Heart right ventricle (tissue), 16 donors: ENCODE results near the gene PDCL3. TPM values are rescaled to one million over a fixed set of nuclear protein-coding genes. Genes with fewer than 3 reads are reported as not detected.

Experiments
- ATAC-seq, 8 donors: fragments of 200-7000 bp; cut with Tn5 transposase; one replicate each; pipeline ENCODE4 v1.9.1; 2020; ENCODE audit warnings: mild to moderate bottlenecking in 8 of 8, moderate library complexity in 8 of 8, moderate number of reproducible peaks in 1 of 8
- DNase-seq, 2 donors: peaks; one replicate each; pipeline ENCODE4 v3.0.0-alpha.2; 2020
- H3K27ac ChIP-seq, 10 donors: fragments of 200-600 bp; sonication (generic) in 2 of 10; one replicate each; pipeline versions ENCODE4 v1.5.0 to v1.8.0; 2020 to 2022; ENCODE audit warnings: mild to moderate bottlenecking in 3 of 10
- H3K27me3 ChIP-seq, 7 donors: fragments of 200-600 bp; one replicate each; pipeline ENCODE4 v1.8.0; 2021 to 2022; ENCODE audit warnings: mild to moderate bottlenecking in 2 of 7
- H3K36me3 ChIP-seq, 9 donors: fragments of 200-600 bp; sonication (generic) in 1 of 9; one replicate each; pipeline versions ENCODE4 v1.5.0 to v1.8.0; 2020 to 2022; ENCODE audit warnings: mild to moderate bottlenecking in 2 of 9
- H3K4me1 ChIP-seq, 9 donors: fragments of 200-600 bp; sonication (generic) in 1 of 9; one replicate each; pipeline versions ENCODE4 v1.5.0 to v1.8.0; 2020 to 2022; ENCODE audit warnings: mild to moderate bottlenecking in 4 of 9
- H3K4me3 ChIP-seq, 10 donors: fragments of 200-600 bp; sonication (generic) in 2 of 10; one replicate each; pipeline versions ENCODE4 v1.5.0 to v1.8.0; 2020 to 2022; ENCODE audit warnings: mild to moderate bottlenecking in 7 of 10, moderate library complexity in 2 of 10
- H3K9me3 ChIP-seq, 11 donors: fragments of 200-600 bp in 10 of 11; sonication (generic) in 2 of 11; one replicate each; pipeline versions ENCODE4 v1.5.0 to v1.8.0; 2013 to 2022; ENCODE audit warnings: mild to moderate bottlenecking in 2 of 11, control low read depth in 1 of 11, moderate library complexity in 1 of 11
- CTCF ChIP-seq, 9 donors: fragments of 200-600 bp; sonication (generic) in 2 of 9; IDR thresholded peaks; one replicate each; pipeline versions ENCODE4 v1.5.0 to v1.8.0; 2021 to 2022; ENCODE audit warnings: antibody characterized with exemption in 9 of 9, mild to moderate bottlenecking in 5 of 9, moderate library complexity in 1 of 9
- WGBS, 2 donors: extraction: QIAGEN DNeasy Blood & Tissue Kit; methylation state at CpG; one replicate each; pipeline ENCODE4 v1.1.7; 2013; ENCODE audit warnings: inconsistent platforms in 1 of 2; 5-methylcytosine and 5-hydroxymethylcytosine counted together
- intact Hi-C, 10 donors: fragments of 100-400 bp; cut with DNase I; formaldehyde crosslinking; loops; one replicate each; pipeline versions ENCODE4 v1.11.1 to v1.14.2; 2022
- long read RNA-seq, 3 donors: library from polyadenylated mRNA; unstranded; transcript quantifications; one replicate each; pipeline ENCODE4 v2.0.0, GENCODE V29; 2020 to 2021
- polyA plus RNA-seq, 2 donors: library from polyadenylated mRNA; stranded (reverse); fragments of 200-250 nt; gene quantifications; one replicate each; pipeline ENCODE4 v1.2.3, GENCODE V29; 2013
- total RNA-seq, 10 donors: library from RNA; stranded (reverse); fragmentation: NEBNext Ultra II Directional in 3 of 10; extraction: Animal tissue kit (Norgen Biotek cat#: 25700) in 3 of 10; gene quantifications; one replicate each; pipeline versions ENCODE4 v1.2.1 to v1.2.4, GENCODE V29; 2021 to 2023
- donor health status: Arrhythmogenic right ventricular cardiomyopathy.
- donor health status: ischemic (EF 13 %, LVEDD 7.1; RV severe dilation, severe dysfunction).
- donor health status: healthy with polysubstance abuse.
- donor health status: DM: no; HTN: yes; CAD: no.
- donor health status: DM: no; HTN: no; CAD: no.
- donor health status: ischemic (EF 25% LVEDD 6.9; RV normal size, moderate dysfunction).
- donor health status: ischemic (EF 25% LVEDD 5.7; RV mildly dilated, moderate dysfunction).
- donor health status: healthy.
- donor health status: DM: yes; HTN: yes; CAD: no.
- donor health status: Ischemic cardiomyopathy.
- donor health status: ischemic (EF 35%, LVEDD 5.7; RV mildly dilated, moderate dysfunction).
- donor health status: nonischemic (EF 11% LVEDD 7.7; RV severe dilation, severe dysfunction).
- donor health status: DM: yes; HTN: yes; CAD: no.
- donor health status: PGD.
- donor health status: ischemic (EF 29% LVEDD 5.4; RV normal size, mild dysfunction).
- donor health status: nonischemic (EF 23%, LVEDD 6.1; RV moderate dilation, normal function).

Gene PDCL3
- total RNA-seq (10 to 100 TPM; 17.0 to 30.0 (median 23.4) TPM), polyA plus RNA-seq (10 to 100 TPM; 23.3 to 24.1 TPM)
- long read RNA-seq, donor 1, transcript PDCL3-201 (6 exons, 1,337 nt), result major isoform, 33 of 34 reads
- long read RNA-seq, donor 1, partial matches to known transcripts, result 1 of 34 reads
- long read RNA-seq, donor 1, other reads (novel, unspliced or antisense), result 0 of 34 reads
- long read RNA-seq, donor 2, transcript PDCL3-201 (6 exons, 1,337 nt), result major isoform, 43 of 44 reads
- long read RNA-seq, donor 2, partial matches to known transcripts, result 1 of 44 reads
- long read RNA-seq, donor 2, other reads (novel, unspliced or antisense), result 0 of 44 reads
- long read RNA-seq, donor 3, transcript PDCL3-201 (6 exons, 1,337 nt), result major isoform, 53 of 58 reads
- long read RNA-seq, donor 3, partial matches to known transcripts, result 1 of 58 reads
- long read RNA-seq, donor 3, other reads (novel, unspliced or antisense), result 4 of 58 reads

- Histone ChIP-seq H3K27me3 (no peaks in the 10 kb centered on the region), H3K4me1 (peaks cover 0 to 20% (median 13%) of the 10 kb centered on the region in 9 donors), H3K9me3 (no peaks in the 10 kb centered on the region), H3K27ac (peak within 1 kb of the TSS; percentile 80 to 96 (median 90)), H3K4me3 (peak within 1 kb of the TSS; percentile 57 to 95 (median 84)), H3K36me3 (peaks cover 0 to 22% (median 14%) of the 10 kb centered on the region in 9 donors)
- ATAC-seq (peak; percentile 96 to 98 (median 98)), DNase-seq (peak; percentile 96)
- intact Hi-C loops, result loop anchor here in 3 of 10 donors (5.0 to 10.0 kb wide), 3 partner anchors 138 to 148 kb away; partner anchors contain the start of gene CHST10 (in 1 of the 3)
- peak in 5 of 9 donors; percentile 13 to 50 (median 33) for TF ChIP-seq CTCF (IDR thresholded peaks at IDR 0.05)
- WGBS, 2 donors, result 0% methylated on average over 62 of the region's 62 CpGs
Observed at GRCh38 chr2:100562613-100563406, at the start of gene PDCL3. PDCL3 (plus strand) TSS chr2:100562993; CDS start chr2:100563068, 75 bp downstream.

- no peak overlapping the region for H3K4me3 ChIP-seq
- 48 to 64% methylated on average over 4 of the region's 4 CpGs for WGBS, 2 donors
- H3K4me1 ChIP-seq, result peaks cover 0 to 6% (median 0%) of the 10 kb centered on the region in 9 donors
- H3K36me3 ChIP-seq, result no peaks in the 10 kb centered on the region
- no peak for DNase-seq
- TF ChIP-seq CTCF (IDR thresholded peaks at IDR 0.05), result no peak
- no peaks in the 10 kb centered on the region for H3K27me3 ChIP-seq
- ATAC-seq, result no peak
- peaks cover 0 to 6% (median 0%) of the 10 kb centered on the region in 11 donors for H3K9me3 ChIP-seq
- intact Hi-C loops, result no loop called here
- no peak overlapping the region for H3K27ac ChIP-seq
Observed at GRCh38 chr2:100513650-100514049, 49.1 kb upstream of the PDCL3 start.

- WGBS, 2 donors, result 54 to 66% methylated on average over 1 of the region's 1 CpG
- intact Hi-C loops, result no loop called here
Observed at GRCh38 chr2:100517556-100517955, 45.2 kb upstream of the PDCL3 start.

More at GRCh38 chr2:100517556-100517955, 45.2 kb upstream of the PDCL3 start:
- no peak overlapping the region for H3K4me3 ChIP-seq
- H3K9me3 ChIP-seq, result no peaks in the 10 kb centered on the region
- no peak for TF ChIP-seq CTCF (IDR thresholded peaks at IDR 0.05)
- DNase-seq (no peak), ATAC-seq (no peak)
- H3K27ac ChIP-seq, result no peak overlapping the region
- no peaks in the 10 kb centered on the region for H3K27me3 ChIP-seq
- peaks cover 0 to 6% (median 0%) of the 10 kb centered on the region in 9 donors for H3K4me1 ChIP-seq
- H3K36me3 ChIP-seq, result no peaks in the 10 kb centered on the region
